Measurements from ENCODE around the gene SDHC.

The SDHC gene, protein sequence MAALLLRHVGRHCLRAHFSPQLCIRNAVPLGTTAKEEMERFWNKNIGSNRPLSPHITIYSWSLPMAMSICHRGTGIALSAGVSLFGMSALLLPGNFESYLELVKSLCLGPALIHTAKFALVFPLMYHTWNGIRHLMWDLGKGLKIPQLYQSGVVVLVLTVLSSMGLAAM

DNA sequence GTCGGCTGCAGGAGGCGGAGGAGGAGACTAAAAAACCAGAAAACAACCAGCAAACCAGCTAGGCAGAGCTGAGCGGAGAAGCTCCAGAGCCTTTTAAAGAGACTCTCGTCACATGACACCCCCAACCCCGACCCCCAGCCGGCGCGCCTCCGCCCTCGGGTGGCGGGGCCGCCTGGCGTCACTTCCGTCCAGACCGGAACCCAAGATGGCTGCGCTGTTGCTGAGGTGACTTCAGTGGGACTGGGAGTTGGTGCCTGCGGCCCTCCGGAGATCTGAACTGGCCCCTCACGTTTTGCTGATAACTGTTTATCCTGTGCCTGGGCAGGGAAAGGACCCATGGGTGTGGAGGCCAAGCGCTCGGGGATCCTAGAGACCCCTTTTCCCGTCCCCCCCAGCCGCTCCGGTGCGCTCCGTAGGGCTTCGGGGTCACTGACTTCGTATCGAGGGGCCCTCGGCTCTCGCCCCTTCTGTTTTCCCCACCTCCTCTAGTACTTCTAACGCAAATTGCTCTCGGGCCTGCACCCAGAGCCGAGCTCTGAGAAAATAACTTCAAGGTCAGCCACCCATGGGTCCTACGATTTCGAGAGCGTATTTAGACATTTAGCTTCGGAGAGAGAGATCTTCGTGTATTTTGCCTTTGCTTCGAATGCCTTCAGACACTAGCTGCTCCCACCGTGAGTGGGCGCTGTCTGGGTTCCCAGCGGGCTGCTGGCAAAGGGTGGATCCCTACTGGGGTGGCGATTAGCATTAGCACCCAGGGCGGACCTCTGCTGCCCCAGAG lies at the start of gene SDHC:
Gene SDHC (plus strand): TSS at position 181 of the 781 bp plus-strand sequence. CDS start 25 bp downstream, at position 206.
- peak; percentile 85 for DNase-seq (ENCODE audit: low spot score)

DNA sequence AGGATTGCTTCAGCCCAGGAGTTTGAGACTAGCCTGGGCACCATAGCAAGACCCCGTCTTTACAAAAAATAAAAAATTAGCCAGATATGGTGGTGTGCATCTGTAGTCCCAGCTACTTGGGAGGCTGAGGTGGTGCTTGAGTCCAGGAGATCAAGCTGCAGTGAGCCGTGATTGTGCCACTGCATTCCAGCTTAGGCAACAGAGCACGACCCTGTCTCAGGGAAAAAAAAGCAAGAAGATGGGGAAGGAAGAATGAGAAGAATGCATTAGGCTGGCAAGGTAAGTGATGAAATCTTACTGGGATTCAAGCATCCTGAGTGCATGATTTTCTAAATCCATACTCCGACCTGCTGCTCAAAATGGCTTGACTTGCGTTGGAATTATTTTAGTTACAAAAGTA lies 48.9 kb upstream of the SDHC start:
- no peak for DNase-seq (ENCODE audit: low spot score)

DNA sequence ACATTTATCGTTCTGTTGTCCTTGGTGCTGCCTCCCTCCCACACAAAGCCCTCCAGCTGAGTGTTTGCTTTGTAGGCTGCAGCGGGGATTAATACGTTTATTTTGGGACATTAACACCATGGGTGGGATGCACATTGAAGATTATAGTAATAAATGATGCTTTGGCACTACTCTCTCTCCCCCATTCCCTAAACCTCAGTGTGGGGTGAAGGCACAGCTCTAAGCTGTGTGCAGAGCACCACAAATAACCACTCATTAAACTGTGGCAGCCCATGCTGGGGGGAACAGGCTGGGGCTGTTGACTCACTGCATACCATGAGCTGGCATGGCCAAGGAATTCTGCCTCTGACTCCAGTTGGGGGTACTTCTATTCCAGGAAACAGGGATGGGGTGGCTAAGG lies 48.0 kb upstream of the SDHC start:
- no peak for DNase-seq (ENCODE audit: low spot score)

DNA sequence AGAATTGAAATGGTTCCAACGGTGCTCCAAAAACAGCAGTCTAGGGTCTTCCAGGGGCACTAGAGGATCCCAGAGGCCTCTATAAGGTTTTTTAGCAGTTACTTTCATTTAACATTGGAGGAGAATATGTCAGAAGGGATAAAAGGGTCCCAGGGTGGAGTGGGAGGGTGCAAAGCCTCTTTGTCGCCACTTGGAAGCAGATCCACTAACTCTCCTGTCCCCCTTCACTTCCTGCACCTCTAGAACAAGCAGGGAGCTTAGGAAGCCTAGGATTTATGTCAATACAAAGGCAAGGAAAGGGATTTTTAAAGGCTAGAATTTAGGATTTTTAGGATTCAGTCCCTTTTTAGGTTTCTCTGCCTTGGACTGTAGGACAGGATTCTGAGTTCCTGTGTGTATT lies 47.3 kb upstream of the SDHC start:
- no peak for DNase-seq (ENCODE audit: low spot score)

DNA sequence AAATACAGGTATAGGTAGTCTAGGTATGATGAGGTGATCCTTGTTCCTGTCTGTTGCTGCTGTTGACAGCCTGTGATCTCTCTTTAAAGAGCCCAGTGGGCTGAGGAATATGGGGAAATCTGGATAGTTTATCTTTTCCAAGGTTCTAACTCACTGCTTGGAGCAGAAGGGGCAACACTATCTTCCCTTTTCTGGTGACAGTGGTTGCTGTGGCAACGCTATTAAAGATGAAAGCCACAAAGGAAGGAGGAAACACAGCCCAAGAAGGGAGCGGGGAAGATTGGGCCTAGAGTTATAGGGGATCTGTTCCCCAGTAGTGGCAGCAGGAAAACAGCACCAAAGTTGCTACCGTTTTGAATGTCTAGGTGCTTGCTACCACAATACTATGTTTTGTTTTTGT lies 46.9 kb upstream of the SDHC start:
- DNase-seq (ENCODE audit: low spot score), result no peak

DNA sequence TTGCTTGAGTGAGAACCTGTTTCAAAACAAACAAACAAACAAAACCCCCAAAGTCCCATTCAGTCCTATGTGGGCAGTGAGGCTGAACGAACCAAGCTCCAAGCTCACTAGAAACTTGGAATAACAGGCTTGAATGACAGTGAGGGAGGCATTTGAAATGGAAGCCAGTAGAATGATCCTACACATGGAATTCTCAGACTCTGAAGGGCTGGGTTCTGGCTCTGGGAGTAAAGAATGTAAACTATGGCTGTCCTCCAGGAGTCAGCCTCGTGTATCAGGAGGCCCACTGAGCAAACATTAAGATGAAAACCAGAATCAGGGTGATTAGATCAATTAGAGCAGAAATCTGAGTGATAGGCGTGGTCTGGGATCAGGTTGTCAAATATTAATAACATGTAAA lies 40.8 kb upstream of the SDHC start:
- DNase-seq (ENCODE audit: low spot score), result no peak

DNA sequence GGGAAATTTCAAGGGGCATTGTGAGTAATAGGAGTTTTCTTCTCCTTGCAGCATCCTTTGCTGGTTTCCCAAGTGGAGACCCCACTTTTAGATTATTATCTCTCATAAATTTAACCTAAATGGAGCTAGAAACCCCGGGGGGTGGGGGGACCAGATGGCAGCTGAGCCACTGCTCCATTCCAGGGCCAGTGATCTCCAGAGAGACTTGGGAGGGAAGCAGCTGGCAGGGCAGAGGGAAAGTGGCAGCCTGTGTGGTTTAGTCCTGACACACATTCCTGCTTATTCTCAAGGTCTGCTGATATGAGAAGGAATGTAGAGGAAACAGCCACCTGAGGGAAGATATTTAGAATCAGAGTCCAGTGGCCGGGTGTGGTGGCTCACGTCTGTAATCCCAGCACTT lies 39.3 kb upstream of the SDHC start:
- no peak for DNase-seq (ENCODE audit: low spot score)

DNA sequence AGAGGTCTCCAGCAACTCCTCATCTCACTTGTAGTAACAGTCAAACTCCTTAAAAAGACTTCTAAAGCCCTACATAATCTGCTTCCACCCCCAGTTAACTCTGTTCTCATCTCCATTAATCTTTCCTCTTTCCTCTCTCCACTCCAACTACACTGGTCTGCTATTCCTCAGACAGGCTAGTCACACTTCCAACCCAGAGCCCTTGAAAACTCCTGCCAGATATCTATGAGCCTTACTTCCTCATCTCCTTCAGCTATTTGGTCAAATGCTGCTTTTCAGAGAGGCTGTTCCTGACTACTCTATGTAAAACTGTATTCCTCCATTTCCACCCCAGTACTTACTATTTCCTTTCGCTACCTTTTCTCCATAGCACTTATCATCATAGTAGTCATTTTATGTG lies 31.2 kb upstream of the SDHC start:
- DNase-seq (ENCODE audit: low spot score), result no peak

DNA sequence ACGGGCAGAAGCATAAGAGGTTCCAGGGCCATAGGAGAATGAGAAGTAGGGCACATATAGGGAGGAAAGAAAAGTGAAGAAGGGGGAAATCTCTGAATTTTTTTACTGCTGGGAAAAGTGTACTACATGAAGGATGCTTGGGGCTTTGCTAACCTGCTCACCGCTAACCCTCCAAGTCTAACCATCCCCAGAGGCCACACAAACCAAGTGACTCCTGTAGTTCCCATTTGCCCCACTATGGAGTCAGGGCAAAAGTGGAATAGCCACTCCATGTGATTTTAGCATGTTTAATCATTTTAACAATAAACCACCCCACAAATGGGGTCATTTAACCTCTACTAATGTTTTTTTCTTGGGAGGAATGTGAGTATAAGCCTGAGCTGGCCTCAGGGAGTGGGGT lies 29.1 kb upstream of the SDHC start:
- no peak for DNase-seq (ENCODE audit: low spot score)

DNA sequence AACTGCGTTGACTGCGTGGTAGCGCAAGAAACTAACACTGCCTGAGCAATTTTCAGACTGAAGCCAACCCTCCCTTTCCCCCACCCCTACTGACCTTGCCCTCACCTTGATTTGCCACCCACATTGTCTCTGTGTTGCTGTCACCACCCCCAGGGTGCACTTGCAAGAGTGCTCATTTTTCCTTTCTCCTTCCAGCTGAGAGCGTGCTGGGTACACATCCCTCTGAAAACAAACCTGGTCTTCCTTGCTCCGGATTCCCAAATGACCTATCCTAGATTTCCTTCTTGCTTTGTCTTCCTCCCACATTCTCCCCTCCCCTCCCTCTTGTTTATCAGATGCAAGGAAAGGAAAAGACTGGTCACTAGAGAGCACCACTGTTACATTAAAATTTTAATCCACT lies 28.7 kb upstream of the SDHC start:
- no peak for DNase-seq (ENCODE audit: low spot score)

DNA sequence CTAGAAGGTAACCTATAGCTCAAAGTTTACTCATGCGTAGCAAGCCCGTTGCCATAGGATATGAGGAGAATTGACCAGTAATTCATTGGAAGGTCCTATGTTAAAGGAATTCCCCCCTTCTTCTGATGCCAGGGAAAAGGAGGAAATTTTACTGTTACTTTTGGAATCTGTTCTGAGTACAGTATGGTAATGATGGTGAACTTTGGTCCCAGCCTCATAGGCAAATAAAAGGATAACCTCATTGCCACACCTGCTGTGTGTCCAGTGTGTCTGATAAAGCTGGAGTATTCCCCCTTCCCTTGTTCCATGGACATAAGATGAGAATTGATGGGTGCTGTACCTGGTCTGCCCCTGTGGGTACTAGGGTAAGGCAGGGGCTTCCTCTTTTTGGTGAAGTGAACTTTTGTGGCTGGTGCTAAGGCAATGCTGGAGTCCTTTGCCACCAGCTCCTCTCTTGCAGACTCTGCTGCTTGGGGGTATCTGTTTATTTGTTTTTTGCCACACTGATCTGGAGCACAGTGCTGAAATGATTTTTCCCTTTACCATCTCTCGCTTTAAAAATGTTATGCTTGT lies 26.6 kb upstream of the SDHC start:
- DNase-seq (ENCODE audit: low spot score), result no peak

DNA sequence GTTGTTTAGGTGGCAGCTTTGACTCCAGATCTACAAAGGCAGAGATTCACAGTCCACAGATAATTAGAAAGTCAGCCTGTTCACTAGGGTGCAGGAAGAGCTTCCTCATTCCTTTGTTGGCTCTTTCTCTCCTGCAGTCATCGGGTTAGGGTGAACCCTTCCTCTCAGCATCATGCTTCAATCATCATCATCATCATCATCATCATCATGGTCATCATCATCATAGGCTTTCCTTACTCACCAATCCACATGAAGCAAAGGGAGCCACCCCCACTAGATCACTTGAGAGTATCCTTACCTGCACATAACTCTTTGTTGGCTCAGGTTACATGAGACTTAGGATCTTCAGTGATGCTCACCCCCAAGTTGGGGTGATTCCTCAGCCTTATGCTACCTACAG lies 23.4 kb upstream of the SDHC start:
- DNase-seq (ENCODE audit: low spot score), result no peak

DNA sequence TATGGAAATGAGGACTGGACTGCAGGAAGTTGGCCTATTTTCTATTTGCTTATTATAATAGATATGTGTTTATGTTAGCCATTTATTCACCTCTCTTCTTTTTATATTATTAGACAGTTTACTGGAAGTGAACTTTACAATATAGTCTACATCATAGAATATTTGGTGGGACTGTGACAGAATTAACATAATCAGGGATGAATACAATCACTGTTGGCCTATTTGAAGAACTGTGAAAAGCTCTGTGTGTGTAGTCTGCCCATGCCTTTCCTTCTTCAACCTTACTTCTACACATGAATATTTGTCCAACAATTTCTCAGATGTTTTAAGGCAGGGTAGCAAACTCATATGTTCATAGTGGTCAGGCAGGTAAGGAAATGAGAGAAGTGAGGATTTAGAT lies 16.8 kb upstream of the SDHC start:
- DNase-seq (ENCODE audit: low spot score), result no peak

DNA sequence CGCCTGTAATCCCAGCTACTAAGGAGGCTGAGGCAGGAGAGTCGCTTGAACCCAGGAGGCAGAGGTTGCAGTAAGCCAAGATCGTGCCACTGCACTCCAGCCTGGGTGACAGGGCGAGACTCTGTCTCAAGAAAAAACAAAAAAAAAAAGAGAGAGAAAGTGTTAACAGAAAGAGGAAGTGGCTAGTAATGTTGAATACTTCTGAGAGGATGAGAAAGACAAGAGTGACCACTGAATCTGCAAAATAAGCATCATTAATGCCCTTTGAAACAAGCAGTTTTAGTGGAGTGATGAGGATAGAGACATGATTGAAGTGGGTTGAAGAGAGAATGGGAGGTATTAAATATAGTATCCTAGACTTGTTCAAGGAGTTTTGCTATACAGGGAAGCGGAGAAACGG lies 16.1 kb upstream of the SDHC start:
- DNase-seq (ENCODE audit: low spot score), result no peak

DNA sequence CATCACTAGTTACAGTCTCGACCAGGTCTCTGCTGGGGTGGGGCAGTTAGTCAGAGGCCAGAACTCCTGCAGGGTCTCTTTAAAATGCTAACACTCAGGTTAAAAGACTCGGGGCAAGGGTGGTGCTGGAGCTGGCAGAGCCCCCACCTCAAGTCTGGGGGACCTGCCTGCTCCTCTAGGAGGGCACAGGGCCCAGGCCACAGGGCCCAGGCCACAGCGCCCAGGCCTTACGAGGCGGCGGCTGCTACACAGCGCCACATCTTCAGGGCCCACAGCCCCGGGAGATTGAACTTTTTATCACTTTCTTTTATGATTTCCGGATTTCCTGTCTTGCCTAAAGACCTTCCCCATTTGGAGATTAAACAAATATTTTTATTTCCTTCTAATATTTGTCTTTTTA lies 14.8 kb upstream of the SDHC start:
- DNase-seq (ENCODE audit: low spot score), result no peak

DNA sequence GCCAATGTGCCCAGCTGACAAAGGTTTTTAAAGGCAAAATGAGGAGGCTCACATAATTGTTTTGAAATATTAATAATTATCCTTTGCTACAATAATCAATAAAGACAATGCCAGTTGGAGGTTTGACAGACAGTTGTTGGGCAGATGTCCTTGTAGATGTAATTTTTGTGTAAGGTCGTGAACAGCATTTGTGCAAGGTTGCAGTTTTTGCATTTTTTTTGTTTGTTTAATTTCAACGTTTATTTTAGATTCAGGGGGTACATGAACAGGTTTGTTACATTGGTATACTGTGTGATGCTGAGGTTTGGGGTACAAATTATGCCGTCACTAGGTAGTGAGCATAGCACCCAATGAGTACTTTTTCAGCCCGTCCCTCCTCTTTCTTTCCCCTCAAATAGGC lies 13.7 kb upstream of the SDHC start:
- no peak for DNase-seq (ENCODE audit: low spot score)

DNA sequence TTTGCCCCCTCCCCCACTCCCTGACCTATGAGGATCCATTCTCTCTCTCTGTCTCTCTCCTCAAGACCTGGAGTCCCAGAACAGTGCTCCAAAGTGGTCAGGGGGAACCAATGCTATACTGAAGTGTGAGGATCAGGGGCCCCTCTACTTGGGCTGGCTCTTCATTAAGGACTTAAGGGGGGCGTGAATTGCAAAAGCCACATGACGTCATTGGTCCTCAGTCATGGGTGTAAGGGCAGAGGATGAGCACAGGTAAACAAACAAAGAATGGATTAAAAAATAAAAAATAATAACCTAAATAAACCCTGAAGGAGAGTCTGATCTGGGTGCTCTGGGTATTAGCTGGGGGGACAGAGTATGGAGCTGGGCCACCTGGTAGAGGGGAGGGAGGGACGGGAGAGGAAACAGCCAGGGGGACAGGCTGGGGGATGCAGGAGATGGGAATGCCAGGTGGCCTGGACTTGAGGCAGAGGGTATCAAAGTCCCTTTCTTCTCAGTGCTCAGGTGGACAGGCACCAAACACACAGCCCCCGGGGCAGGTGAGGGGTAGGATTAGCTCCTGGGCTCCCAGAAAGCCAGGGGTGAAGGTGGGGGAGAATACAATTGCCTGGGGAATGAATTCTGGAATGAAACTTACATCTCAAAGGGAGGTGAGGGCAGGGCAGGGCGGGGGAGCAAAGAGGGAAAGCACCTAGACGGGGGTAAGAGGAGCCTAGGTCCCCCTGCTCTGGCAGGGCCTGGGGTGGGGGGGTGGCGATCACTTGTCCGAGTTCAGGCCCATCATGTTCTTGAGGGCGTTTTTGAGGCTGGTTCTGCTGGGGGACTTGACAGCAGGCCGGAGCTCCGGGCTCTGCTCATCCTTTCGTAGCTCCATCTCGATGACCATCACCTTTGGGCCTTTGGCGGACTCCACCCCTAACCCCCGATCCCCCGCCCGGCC lies 9.0 kb upstream of the SDHC start:
- DNase-seq (ENCODE audit: low spot score), result no peak

DNA sequence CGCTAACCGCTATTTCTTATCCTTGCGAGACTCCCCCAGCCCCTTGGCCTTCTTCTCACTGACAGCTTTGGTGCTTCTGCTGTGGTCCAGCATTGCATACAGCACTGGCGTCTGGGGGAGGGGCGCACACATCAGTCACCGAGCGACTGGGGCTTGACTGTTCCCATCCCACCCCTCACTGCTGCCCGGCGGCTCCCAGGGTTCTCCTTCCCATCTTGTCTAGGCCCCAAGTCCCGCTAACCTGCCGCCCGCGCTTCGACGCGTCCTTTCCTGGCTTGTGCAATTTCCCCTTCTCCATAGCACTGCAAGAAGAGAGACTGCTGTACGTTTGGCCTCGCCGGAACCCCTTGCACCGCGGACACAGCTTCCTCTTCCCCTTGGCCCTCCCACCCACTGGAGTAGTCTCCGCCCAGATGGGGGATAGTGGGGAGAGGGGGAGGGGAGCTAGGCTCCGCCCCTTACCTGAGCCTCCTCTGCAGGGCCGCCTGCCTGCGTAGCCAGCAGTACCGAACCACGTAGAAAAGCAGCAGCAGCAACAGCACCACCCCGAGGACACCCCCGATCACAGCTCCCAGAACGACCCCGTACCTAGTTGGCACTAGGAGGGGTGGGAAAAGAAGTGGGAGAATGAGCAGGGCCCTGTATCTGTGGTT lies 8.2 kb upstream of the SDHC start:
- no peak for DNase-seq (ENCODE audit: low spot score)

DNA sequence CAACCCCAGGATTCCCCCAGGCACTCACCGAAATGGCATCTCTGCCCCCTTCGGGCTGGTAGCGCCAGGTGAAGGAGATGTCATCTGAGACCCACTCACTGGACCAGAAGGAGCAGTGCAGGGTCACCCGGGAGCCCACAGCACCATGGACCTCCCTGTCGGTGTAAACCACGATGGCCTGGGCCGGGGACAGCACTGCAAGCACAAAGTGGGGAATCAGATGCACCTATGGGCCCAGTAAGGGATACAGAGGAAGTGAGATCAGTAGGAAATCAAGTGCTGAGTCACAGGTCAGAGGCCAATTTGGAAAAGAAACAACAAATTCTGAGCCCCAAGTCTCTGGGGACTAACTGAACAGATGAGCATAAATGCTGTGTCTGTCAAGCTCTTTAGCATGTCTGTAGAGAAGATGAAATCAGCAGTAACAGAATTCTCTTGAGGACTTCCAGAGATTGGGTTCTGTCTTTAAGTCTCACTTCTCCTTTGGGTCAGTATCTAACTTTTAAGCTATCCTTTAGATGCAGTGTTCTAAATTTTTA lies 6.9 kb upstream of the SDHC start:
- DNase-seq (ENCODE audit: low spot score), result no peak

DNA sequence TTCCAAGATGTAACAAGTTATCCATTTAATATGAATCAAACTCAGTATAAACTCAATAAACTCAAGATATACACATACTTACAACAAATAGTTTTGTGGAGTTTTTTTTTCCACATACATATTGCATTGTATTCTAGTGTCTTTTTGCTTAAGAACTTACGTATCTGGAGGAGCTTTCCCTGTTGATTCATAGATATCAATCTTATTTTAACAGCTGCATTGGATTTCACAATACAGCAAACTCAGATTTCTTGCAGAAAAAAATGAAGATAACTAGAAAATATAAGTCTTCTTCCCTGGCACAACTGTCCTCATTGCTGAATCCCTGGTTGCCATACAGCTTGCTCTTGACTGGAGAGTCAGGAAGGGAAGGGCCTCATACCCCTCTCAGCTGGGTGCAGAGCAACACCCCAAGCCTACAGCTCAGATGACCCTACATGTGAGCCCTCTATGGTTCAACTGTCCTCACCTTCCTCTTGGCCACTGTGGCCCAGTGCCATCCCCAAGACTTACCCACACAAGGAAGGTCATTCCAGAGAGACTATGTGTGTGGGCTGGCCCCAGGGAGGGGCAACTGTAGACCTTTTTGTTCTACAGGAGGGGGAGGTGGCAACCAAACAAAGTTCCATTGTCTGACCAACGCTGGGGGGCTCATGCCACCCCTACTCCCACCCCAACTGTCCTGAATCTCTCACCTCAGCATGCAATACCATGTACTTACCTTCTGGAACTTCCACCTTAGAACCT lies 6.1 kb upstream of the SDHC start:
- DNase-seq (ENCODE audit: low spot score), result no peak

DNA sequence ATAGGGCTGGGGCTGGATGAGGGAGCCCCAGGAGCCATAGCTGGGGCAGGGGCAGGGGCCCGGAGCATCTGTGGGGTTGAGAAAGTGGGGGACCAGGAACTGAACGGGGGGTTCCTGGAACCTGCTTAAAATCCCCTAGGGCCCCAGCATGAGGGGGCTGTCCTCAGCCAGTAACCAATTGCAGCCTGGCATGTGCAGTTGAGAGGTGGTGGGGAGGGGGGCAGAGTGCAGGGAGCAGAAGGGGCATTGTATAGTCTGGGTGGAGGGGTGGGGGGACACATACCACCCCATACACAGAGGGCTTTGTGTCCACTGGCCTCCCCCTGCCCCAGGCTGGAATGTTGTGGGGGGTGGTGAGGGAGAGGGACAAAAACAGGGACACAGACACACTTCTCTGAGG lies 4.3 kb upstream of the SDHC start, which contains the start of gene MPZ:
Gene MPZ (minus strand): TSS at position 101 of the 400 bp plus-strand sequence. CDS start 63 bp downstream, at position 38.
- DNase-seq (ENCODE audit: low spot score), result no peak
